Measurements from ENCODE around the gene CPSF3. TPM values are rescaled to one million over a fixed set of nuclear protein-coding genes. Genes with fewer than 3 reads are reported as not detected.

CPSF3 gene
- total RNA-seq, 1 experiment from 2014 or later, result 95.5 TPM

- no peak overlapping the region for H3K18ac ChIP-seq (ENCODE audit: insufficient read length, low read depth, low read length)
- Mint-ChIP-seq H3K9me3 (no peaks in the 10 kb centered on the region), H3K36me3 (ENCODE audit: insufficient read depth in 1 of 3, low read depth in 3 of 3) (peaks cover 21 to 61% (median 60%) of the 10 kb centered on the region in 3 experiments; a peak in 6 of 7 replicates), H3K4me3 (no peak overlapping the region), H3K4me1 (no peaks in the 10 kb centered on the region), H3K27me3 (ENCODE audit: low read depth) (no peaks in the 10 kb centered on the region), H3K27ac (no peak overlapping the region)
- H2BK15ac ChIP-seq (ENCODE audit: low read depth, low read length), result no peak overlapping the region
- H3K9me3 ChIP-seq (ENCODE audit: control insufficient read depth, low read depth, low read length), result no peaks in the 10 kb centered on the region
- no peak overlapping the region for H3K23ac ChIP-seq (ENCODE audit: insufficient read length, low read depth, low read length)
- no peak overlapping the region for H3T11ph ChIP-seq (ENCODE audit: low read length)
- no peaks in the 10 kb centered on the region for H3K4me1 ChIP-seq (ENCODE audit: insufficient read depth, low read length)
- TF ChIP-seq CTCF (conservative IDR thresholded peaks at IDR 0.05), result no peak
- H2AFZ ChIP-seq (ENCODE audit: low read length), result no peak overlapping the region
- no peaks in the 10 kb centered on the region for H3K79me1 ChIP-seq (ENCODE audit: insufficient read depth, low read depth, low read length, poor library complexity, severe bottlenecking)
- H3K4ac ChIP-seq (ENCODE audit: low read depth, low read length), result no peak overlapping the region
- no peaks in the 10 kb centered on the region for H4K20me1 ChIP-seq (ENCODE audit: control insufficient read depth, insufficient read depth, insufficient read length)
- H3K27ac ChIP-seq (ENCODE audit: insufficient read length, low read depth, low read length), result no peak overlapping the region
- no peak overlapping the region for H2AK5ac ChIP-seq (ENCODE audit: insufficient read length, low read length)
- H4K8ac ChIP-seq (replicated peaks; ENCODE audit: insufficient read length, low read depth, low read length), result no peak overlapping the region
- DNase-seq, result no peak
- H2BK120ac ChIP-seq (ENCODE audit: low read depth, low read length, poor library complexity, severe bottlenecking), result no peak overlapping the region
- H2BK12ac ChIP-seq (ENCODE audit: insufficient read length, low read depth, low read length), result no peak overlapping the region
- no peak overlapping the region for H3K9ac ChIP-seq (ENCODE audit: extremely low read depth, insufficient read length, low read length)
- H2BK5ac ChIP-seq (ENCODE audit: insufficient read length, low read length), result no peak overlapping the region
- H3K23me2 ChIP-seq (ENCODE audit: insufficient read length, low read depth, low read length, poor library complexity, severe bottlenecking), result no peaks in the 10 kb centered on the region
- no peak overlapping the region for H3K14ac ChIP-seq (ENCODE audit: insufficient read depth, low read length)
- H3K56ac ChIP-seq (ENCODE audit: insufficient read length, low read depth, low read length), result no peak overlapping the region
- no CpG with 5 or more reads among the region's 2 CpGs for WGBS (ENCODE audit: extremely low coverage, insufficient read length, low lambda C conversion rate)
- no peak overlapping the region for H2BK20ac ChIP-seq (ENCODE audit: low read depth, low read length, poor library complexity, severe bottlenecking)
- no peak overlapping the region for H4K91ac ChIP-seq (ENCODE audit: insufficient read length, low read depth, low read length)
- H4K5ac ChIP-seq (ENCODE audit: insufficient read length, low read depth, low read length), result no peak overlapping the region
- no peak overlapping the region for H3K4me2 ChIP-seq (ENCODE audit: insufficient read depth, insufficient read length, low read length)
- H3K79me2 ChIP-seq (ENCODE audit: insufficient read depth, low read length), result no peaks in the 10 kb centered on the region; the same call in 1 of the 2 replicates
- no peaks in the 10 kb centered on the region for H3K27me3 ChIP-seq (ENCODE audit: insufficient read depth, low read length)
These were observed 7.2 kb downstream of the CPSF3 start for GRCh38 chr2:9430316-9431293.
